ENCODE results near the gene ABI3BP.

DNA sequence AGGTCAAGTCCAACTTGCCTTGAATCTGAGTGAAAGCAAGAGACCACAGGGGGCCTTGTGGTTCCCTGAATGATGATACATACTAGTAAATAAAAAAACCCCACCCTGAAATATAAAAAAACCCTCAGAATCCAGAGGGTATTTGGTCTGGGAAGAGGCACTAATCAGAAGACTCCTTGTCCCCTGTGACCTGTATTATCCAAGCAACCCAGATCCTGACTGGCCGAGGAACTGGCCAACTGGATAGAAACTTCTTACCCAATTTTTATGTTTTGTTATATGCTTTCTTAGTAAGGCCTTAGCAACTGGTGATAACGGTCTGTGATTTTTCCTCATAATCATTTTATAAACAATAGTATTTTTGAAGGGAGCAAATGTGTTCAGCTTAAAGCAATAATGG lies 17.5 kb downstream of the ABI3BP start:
- TF ChIP-seq NFYB (IDR thresholded peaks at IDR 0.05; ENCODE audit: insufficient read depth, low read depth, low read length) = no peak
- TF ChIP-seq, protein P1, sequence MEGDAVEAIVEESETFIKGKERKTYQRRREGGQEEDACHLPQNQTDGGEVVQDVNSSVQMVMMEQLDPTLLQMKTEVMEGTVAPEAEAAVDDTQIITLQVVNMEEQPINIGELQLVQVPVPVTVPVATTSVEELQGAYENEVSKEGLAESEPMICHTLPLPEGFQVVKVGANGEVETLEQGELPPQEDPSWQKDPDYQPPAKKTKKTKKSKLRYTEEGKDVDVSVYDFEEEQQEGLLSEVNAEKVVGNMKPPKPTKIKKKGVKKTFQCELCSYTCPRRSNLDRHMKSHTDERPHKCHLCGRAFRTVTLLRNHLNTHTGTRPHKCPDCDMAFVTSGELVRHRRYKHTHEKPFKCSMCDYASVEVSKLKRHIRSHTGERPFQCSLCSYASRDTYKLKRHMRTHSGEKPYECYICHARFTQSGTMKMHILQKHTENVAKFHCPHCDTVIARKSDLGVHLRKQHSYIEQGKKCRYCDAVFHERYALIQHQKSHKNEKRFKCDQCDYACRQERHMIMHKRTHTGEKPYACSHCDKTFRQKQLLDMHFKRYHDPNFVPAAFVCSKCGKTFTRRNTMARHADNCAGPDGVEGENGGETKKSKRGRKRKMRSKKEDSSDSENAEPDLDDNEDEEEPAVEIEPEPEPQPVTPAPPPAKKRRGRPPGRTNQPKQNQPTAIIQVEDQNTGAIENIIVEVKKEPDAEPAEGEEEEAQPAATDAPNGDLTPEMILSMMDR (IDR thresholded peaks at IDR 0.05 in 2 of 3, conservative IDR thresholded peaks at IDR 0.05 in 1 of 3; ENCODE audit: control insufficient read depth in 2 of 3, extremely low read depth in 1 of 3, insufficient read depth in 1 of 3, low read depth in 3 of 3, low read length in 3 of 3) = no peak
- TF ChIP-seq GABPA (IDR thresholded peaks at IDR 0.05; ENCODE audit: low read depth) = no peak
- no peak for TF ChIP-seq ZBED1 (IDR thresholded peaks at IDR 0.05; ENCODE audit: borderline replicate concordance)
- TF ChIP-seq, protein P2, sequence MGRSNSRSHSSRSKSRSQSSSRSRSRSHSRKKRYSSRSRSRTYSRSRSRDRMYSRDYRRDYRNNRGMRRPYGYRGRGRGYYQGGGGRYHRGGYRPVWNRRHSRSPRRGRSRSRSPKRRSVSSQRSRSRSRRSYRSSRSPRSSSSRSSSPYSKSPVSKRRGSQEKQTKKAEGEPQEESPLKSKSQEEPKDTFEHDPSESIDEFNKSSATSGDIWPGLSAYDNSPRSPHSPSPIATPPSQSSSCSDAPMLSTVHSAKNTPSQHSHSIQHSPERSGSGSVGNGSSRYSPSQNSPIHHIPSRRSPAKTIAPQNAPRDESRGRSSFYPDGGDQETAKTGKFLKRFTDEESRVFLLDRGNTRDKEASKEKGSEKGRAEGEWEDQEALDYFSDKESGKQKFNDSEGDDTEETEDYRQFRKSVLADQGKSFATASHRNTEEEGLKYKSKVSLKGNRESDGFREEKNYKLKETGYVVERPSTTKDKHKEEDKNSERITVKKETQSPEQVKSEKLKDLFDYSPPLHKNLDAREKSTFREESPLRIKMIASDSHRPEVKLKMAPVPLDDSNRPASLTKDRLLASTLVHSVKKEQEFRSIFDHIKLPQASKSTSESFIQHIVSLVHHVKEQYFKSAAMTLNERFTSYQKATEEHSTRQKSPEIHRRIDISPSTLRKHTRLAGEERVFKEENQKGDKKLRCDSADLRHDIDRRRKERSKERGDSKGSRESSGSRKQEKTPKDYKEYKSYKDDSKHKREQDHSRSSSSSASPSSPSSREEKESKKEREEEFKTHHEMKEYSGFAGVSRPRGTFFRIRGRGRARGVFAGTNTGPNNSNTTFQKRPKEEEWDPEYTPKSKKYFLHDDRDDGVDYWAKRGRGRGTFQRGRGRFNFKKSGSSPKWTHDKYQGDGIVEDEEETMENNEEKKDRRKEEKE (IDR thresholded peaks at IDR 0.05) = no peak
- no peak for TF ChIP-seq POLR2A (IDR thresholded peaks at IDR 0.05; ENCODE audit: low read depth, low read length)
- no peak for TF ChIP-seq TAF1 (IDR thresholded peaks at IDR 0.05; ENCODE audit: borderline replicate concordance, low read depth, low read length)
- TF ChIP-seq JUNB (IDR thresholded peaks at IDR 0.05) = no peak
- TF ChIP-seq, protein P3, sequence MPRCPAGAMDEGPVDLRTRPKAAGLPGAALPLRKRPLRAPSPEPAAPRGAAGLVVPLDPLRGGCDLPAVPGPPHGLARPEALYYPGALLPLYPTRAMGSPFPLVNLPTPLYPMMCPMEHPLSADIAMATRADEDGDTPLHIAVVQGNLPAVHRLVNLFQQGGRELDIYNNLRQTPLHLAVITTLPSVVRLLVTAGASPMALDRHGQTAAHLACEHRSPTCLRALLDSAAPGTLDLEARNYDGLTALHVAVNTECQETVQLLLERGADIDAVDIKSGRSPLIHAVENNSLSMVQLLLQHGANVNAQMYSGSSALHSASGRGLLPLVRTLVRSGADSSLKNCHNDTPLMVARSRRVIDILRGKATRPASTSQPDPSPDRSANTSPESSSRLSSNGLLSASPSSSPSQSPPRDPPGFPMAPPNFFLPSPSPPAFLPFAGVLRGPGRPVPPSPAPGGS (IDR thresholded peaks at IDR 0.05; ENCODE audit: borderline replicate concordance, insufficient read depth, low read depth, low read length, poor library complexity, severe bottlenecking) = no peak
- no peak for TF ChIP-seq POLR2AphosphoS5 (IDR thresholded peaks at IDR 0.05; ENCODE audit: low read length)
- TF ChIP-seq PAX8 (IDR thresholded peaks at IDR 0.05) = no peak
- TF ChIP-seq MXI1 (IDR thresholded peaks at IDR 0.05; ENCODE audit: low read depth, low read length) = no peak
